ENCODE data around the gene CES1. TPM values are rescaled to one million over a fixed set of nuclear protein-coding genes. Genes with fewer than 3 reads are reported as not detected.
"Not testable (repeated sequence)": the region's sequence is repeated elsewhere in the genome, so short reads cannot be mapped to it uniquely, and the experiment has no call there.

Gene CES1
- total and polyA plus RNA-seq, 10 donors = 9.1 to 142 (median 27.1) TPM

DNA sequence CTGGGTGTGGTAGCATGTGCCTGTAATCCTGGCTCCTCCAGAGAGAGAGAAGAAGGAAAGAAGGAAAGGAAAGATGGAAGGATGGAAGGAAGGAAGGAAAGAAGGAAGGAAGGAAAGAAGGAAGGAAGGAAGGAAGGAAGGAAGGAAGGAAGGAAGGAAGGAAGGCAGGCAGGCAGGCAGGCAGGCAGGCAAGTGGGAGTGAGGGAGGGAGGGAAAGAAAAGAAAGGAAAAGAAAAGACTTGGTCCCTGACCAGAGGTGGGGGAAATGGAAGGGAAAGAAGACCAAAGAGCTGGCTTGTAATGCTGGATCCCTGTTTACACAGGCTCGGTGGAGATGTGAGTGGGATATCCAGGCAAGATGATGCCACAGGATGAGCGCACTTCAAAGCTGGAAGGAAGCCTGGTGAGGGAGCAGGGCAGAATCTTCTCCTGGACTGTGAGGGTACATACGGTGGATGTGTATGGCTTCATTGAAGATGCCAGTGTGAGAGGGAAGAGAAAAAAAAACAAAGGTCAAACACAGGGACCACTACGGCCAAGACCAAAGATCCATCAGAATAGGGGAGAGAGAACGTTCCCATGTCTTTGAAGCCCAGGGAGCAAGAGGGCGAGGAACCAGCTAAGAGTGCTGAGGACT is 2.1 kb downstream of the CES1 start:
- Histone ChIP-seq H3K4me3 (no peak overlapping the region), H3K27me3 (replicated peaks in 1 of 7) (peaks cover 0 to 13% (median 0%) of the 10 kb centered on the region in 7 donors), H3K9me3 (no peaks in the 10 kb centered on the region), H3K27ac (no peak overlapping the region), H3K4me1 (peaks cover 0 to under 1% (median 0%) of the 10 kb centered on the region in 6 donors), H3K36me3 (no peaks in the 10 kb centered on the region)
- intact Hi-C loops (cut with DNase I; ENCODE audit: low total_unique reads) = no loop called here
- 72 to 83% (median 81%) methylated on average over 6 of the region's 6 CpGs for WGBS, 5 donors
- DNase-seq = no peak
- TF ChIP-seq POLR2A (IDR thresholded peaks at IDR 0.05) = no peak
- TF ChIP-seq, protein P1, sequence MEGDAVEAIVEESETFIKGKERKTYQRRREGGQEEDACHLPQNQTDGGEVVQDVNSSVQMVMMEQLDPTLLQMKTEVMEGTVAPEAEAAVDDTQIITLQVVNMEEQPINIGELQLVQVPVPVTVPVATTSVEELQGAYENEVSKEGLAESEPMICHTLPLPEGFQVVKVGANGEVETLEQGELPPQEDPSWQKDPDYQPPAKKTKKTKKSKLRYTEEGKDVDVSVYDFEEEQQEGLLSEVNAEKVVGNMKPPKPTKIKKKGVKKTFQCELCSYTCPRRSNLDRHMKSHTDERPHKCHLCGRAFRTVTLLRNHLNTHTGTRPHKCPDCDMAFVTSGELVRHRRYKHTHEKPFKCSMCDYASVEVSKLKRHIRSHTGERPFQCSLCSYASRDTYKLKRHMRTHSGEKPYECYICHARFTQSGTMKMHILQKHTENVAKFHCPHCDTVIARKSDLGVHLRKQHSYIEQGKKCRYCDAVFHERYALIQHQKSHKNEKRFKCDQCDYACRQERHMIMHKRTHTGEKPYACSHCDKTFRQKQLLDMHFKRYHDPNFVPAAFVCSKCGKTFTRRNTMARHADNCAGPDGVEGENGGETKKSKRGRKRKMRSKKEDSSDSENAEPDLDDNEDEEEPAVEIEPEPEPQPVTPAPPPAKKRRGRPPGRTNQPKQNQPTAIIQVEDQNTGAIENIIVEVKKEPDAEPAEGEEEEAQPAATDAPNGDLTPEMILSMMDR (IDR thresholded peaks at IDR 0.05 in 8 of 11, conservative IDR thresholded peaks at IDR 0.05 in 3 of 11) = no peak
- TF ChIP-seq POLR2AphosphoS5 (IDR thresholded peaks at IDR 0.05) = no peak

DNA sequence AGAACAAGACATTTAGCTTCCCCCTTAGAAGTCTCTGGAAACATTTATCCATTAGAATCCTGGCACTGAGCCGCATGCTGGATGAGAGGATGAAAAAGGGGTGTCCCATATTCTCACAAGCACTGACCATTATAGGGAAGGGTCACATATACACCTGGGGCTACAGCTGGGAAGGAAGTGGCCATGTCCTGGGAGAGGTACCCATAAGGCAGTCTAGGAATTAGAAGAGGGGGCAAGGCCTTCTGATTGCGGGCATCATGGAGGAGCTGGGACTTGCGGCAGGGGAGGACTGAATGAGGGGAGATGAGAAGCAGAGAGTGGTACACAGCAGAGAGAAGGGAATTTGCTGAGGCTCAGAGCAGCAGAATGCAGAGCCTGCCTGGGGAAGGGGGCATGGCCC is 3.7 kb downstream of the CES1 start:
- H3K4me1 ChIP-seq; intact Hi-C loops (cut with DNase I; ENCODE audit: low total_unique reads); H3K9me3 ChIP-seq; H3K27ac ChIP-seq; H3K4me3 ChIP-seq; H3K36me3 ChIP-seq; DNase-seq: not testable (repeated sequence)
- peaks cover 0 to 21% (median 0%) of the 10 kb centered on the region in 7 donors for H3K27me3 ChIP-seq (replicated peaks in 1 of 7)
- 86 to 96% (median 94%) methylated on average over 3 of the region's 3 CpGs for WGBS, 5 donors

DNA sequence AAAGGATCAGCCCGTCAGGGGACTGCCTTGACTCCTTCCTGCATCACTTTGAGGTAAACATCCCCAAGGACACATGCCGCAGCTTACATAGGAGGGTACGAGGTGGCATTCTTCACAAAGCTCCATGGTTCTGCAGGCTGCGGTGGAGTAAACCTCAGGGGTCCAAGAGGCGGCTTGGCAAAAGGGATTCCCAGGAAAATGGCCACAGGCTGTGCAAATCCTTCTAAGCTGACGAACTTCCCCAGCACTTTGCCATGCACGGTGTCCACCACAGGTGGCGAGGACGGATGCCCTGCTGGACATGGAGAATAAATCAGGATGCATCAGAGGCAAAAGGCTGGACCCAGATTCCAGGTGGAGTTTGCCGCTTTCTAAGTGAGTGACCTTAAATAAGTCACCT is 4.2 kb downstream of the CES1 start:
- intact Hi-C loops (cut with DNase I; ENCODE audit: low total_unique reads) = no loop called here

DNA sequence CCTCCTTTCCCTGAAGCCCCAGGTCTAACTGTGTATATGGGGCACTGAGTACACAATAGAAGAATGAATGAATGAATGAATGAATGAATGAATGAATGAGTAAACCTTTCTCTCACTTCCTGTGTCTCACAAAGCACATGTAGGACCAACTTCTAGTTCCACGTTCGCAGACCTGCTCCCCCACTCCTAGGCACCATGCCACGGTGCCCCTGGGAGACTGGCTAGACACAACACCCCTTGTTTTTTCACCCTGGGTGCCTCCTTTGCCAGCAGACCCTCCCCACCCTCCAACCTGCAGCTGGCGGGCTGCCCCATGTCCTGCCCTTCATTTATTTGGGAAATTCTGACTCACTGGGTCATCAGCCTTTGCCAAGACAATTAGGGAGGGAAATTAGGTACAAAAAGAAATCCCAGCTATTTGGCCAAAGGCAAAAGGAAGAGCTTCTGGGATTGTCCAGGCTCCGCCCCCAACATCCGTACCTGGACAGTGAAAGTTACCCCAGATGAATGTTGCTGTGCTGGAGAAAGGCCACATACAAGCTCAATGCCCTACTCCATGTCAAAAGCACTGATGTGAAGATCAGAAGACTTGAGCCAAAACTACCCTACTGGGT is 7.7 kb downstream of the CES1 start:
- H3K27me3 ChIP-seq (replicated peaks in 1 of 7) = peaks cover 0 to 24% (median 0%) of the 10 kb centered on the region in 7 donors
- no peak for DNase-seq
- no peak overlapping the region for H3K27ac ChIP-seq
- intact Hi-C loops (cut with DNase I; ENCODE audit: low total_unique reads) = no loop called here
- no peaks in the 10 kb centered on the region for H3K9me3 ChIP-seq
- WGBS, 5 donors = 77 to 91% (median 84%) methylated on average over 6 of the region's 6 CpGs
- no peaks in the 10 kb centered on the region for H3K36me3 ChIP-seq
- H3K4me1 ChIP-seq = no peaks in the 10 kb centered on the region
- no peak for TF ChIP-seq POLR2AphosphoS5 (IDR thresholded peaks at IDR 0.05)
- no peak for TF ChIP-seq POLR2A (IDR thresholded peaks at IDR 0.05)
- TF ChIP-seq, protein P1 (IDR thresholded peaks at IDR 0.05 in 8 of 11, conservative IDR thresholded peaks at IDR 0.05 in 3 of 11) = no peak
- H3K4me3 ChIP-seq = no peak overlapping the region

More for the DNA sequence above, 4.2 kb downstream of the CES1 start:
- TF ChIP-seq POLR2A (IDR thresholded peaks at IDR 0.05) (no peak), POLR2AphosphoS5 (IDR thresholded peaks at IDR 0.05) (no peak)
- TF ChIP-seq, protein P1 (IDR thresholded peaks at IDR 0.05 in 8 of 11, conservative IDR thresholded peaks at IDR 0.05 in 3 of 11) = no peak
- no peak for DNase-seq
- Histone ChIP-seq H3K4me1 (no peaks in the 10 kb centered on the region), H3K27ac (no peak overlapping the region), H3K4me3 (no peak overlapping the region), H3K27me3 (replicated peaks in 1 of 7) (peaks cover 0 to 21% (median 0%) of the 10 kb centered on the region in 7 donors), H3K36me3 (no peaks in the 10 kb centered on the region), H3K9me3 (no peaks in the 10 kb centered on the region)
- 75 to 80% (median 79%) methylated on average over 10 of the region's 10 CpGs for WGBS, 5 donors
